GM23338 (cell line): ENCODE results near the gene UGGT2. TPM values are rescaled to one million over a fixed set of nuclear protein-coding genes. Genes with fewer than 3 reads are reported as not detected.

ENCODE experiments used
- ATAC-seq: fragments of 200-7000 bp; cut with Tn5 transposase; 3 replicates; pipeline ENCODE4 v1.9.1; 2020
- DNase-seq: peaks from one replicate; pipeline ENCODE4 v3.0.0-alpha.2; 2015; ENCODE audit warnings: low spot score
- H2AFZ ChIP-seq: fragments of 200-600 bp; sonication (generic); 2 replicates; pipeline ENCODE4 v1.8.0; 2016; ENCODE audit warnings: antibody characterized with exemption, mild to moderate bottlenecking, moderate library complexity
- H3F3A ChIP-seq: fragments of 200-600 bp; sonication (generic); replicated peaks from 2 replicates; pipeline ENCODE4 v1.8.0; 2017; ENCODE audit warnings: antibody characterized with exemption, mixed run types, low read depth
- H3K27ac ChIP-seq: fragments of 200-600 bp; sonication (generic); 2 replicates; pipeline ENCODE4 v1.6.1; 2016; ENCODE audit warnings: low read depth
- H3K27me3 ChIP-seq: fragments of 200-600 bp; sonication (generic); 2 replicates; pipeline ENCODE4 v1.8.0; 2016; ENCODE audit warnings: mild to moderate bottlenecking, mixed run types, moderate library complexity; ENCODE audit not compliant: insufficient read depth
- H3K36me3 ChIP-seq: fragments of 200-600 bp; sonication (generic); 2 replicates; pipeline ENCODE4 v1.8.0; 2016; ENCODE audit warnings: mild to moderate bottlenecking; ENCODE audit not compliant: insufficient read depth
- H3K4me1 ChIP-seq: fragments of 200-600 bp; sonication (generic); 2 replicates; pipeline ENCODE4 v1.8.0; 2016; ENCODE audit warnings: mild to moderate bottlenecking, moderate library complexity; ENCODE audit not compliant: insufficient read depth
- H3K4me2 ChIP-seq: fragments of 200-600 bp; sonication (generic); 2 replicates; pipeline ENCODE4 v1.7.1; 2017; ENCODE audit warnings: mixed run types
- H3K4me3 ChIP-seq: fragments of 200-600 bp; sonication (generic); 2 replicates; pipeline ENCODE4 v1.6.1; 2016; ENCODE audit warnings: mixed run types
- H3K79me2 ChIP-seq: fragments of 200-600 bp; sonication (generic); replicated peaks from 2 replicates; pipeline ENCODE4 v1.8.0; 2017; ENCODE audit warnings: mild to moderate bottlenecking; ENCODE audit not compliant: insufficient read depth
- H3K9me2 ChIP-seq: fragments of 200-600 bp; sonication (generic); 2 replicates; pipeline ENCODE4 v1.8.0; 2017; ENCODE audit not compliant: insufficient read depth
- H4K20me1 ChIP-seq: fragments of 200-600 bp; sonication (generic); replicated peaks from 2 replicates; pipeline ENCODE4 v1.8.0; 2017; ENCODE audit warnings: mild to moderate bottlenecking; ENCODE audit not compliant: insufficient read depth
- H3K27ac Mint-ChIP-seq: 2 replicates; pipeline ENCODE4 v1.8.0; 2020; ENCODE audit warnings: inconsistent platforms, mild to moderate bottlenecking, moderate library complexity, mixed read lengths
- H3K27me3 Mint-ChIP-seq: 3 replicates; pipeline ENCODE4 v1.8.0; 2022; ENCODE audit warnings: low read depth, mild to moderate bottlenecking, moderate library complexity, mixed read lengths, inconsistent platforms; ENCODE audit not compliant: insufficient read depth, poor library complexity
- H3K36me3 Mint-ChIP-seq: 3 replicates; pipeline ENCODE4 v1.8.0; 2021; ENCODE audit warnings: low read depth, mild to moderate bottlenecking, inconsistent platforms, moderate library complexity, mixed read lengths
- H3K4me1 Mint-ChIP-seq: 3 replicates; pipeline ENCODE4 v1.8.0; 2020; ENCODE audit warnings: mild to moderate bottlenecking, inconsistent platforms, mixed read lengths
- H3K4me3 Mint-ChIP-seq: 3 replicates; pipeline ENCODE4 v1.8.0; 2021; ENCODE audit warnings: moderate library complexity, mild to moderate bottlenecking, inconsistent platforms, mixed read lengths
- H3K9me3 Mint-ChIP-seq: 3 replicates; pipeline ENCODE4 v1.8.0; 2020; ENCODE audit warnings: moderate library complexity, mild to moderate bottlenecking, inconsistent platforms, mixed read lengths
- CREB1 ChIP-seq: fragments of 250-450 bp; sonication (Bioruptor Pico); IDR thresholded peaks from 2 replicates; pipeline ENCODE4 v1.5.0; 2020; ENCODE audit warnings: low read depth, mild to moderate bottlenecking, moderate library complexity
- EZH2 ChIP-seq: fragments of 200-600 bp; sonication (generic); IDR thresholded peaks from one replicate; pipeline ENCODE4 v1.8.0; 2017; ENCODE audit warnings: antibody characterized with exemption, mild to moderate bottlenecking, low read depth; ENCODE audit not compliant: unreplicated experiment
- EZH2phosphoT487 ChIP-seq: fragments of 200-600 bp; sonication (generic); IDR thresholded peaks from one replicate; pipeline ENCODE4 v1.8.1; 2018; ENCODE audit warnings: antibody characterized with exemption; ENCODE audit not compliant: unreplicated experiment
- JUNB ChIP-seq: IDR thresholded peaks from one replicate; pipeline ENCODE4 v1.6.1; 2016; ENCODE audit warnings: antibody characterized with exemption; ENCODE audit not compliant: unreplicated experiment
- NANOG ChIP-seq: IDR thresholded peaks from 2 replicates; pipeline ENCODE4 v1.6.1; 2016; ENCODE audit warnings: antibody characterized with exemption, borderline replicate concordance
- POLR2AphosphoS5 ChIP-seq: IDR thresholded peaks from 2 replicates; pipeline ENCODE4 v1.6.1; 2016; ENCODE audit warnings: antibody characterized with exemption, low read depth
- STAT1 ChIP-seq: IDR thresholded peaks from one replicate; pipeline ENCODE4 v1.6.1; 2016; ENCODE audit warnings: antibody characterized with exemption; ENCODE audit not compliant: unreplicated experiment
- ZNF114 ChIP-seq: fragments of 250-450 bp; sonication (Bioruptor Pico); IDR thresholded peaks from 2 replicates; pipeline ENCODE4 v1.5.0; 2020; ENCODE audit warnings: mild to moderate bottlenecking, moderate library complexity
- ZNF331 ChIP-seq: fragments of 250-450 bp; sonication (Bioruptor Pico); IDR thresholded peaks from 2 replicates; pipeline ENCODE4 v1.5.0; 2020; ENCODE audit warnings: low read depth, mild to moderate bottlenecking, moderate library complexity
- polyA plus RNA-seq: library from polyadenylated mRNA; unstranded; fragments of >200 nt; fragmentation: Nextera tagmentation; extraction: Ambion mirVana; gene quantifications from 2 replicates; pipeline ENCODE4 v1.2.1, GENCODE V29; 2016
- total RNA-seq: library from RNA; depleted of rRNA; stranded (reverse); fragments of >200 nt; shearing (Covaris generic); gene quantifications from 2 replicates; pipeline ENCODE4 v1.2.3, GENCODE V29; 2014
- TF ChIP-seq, protein P1 (sequence below): IDR thresholded peaks from one replicate; pipeline ENCODE4 v1.6.1; 2018; ENCODE audit warnings: antibody characterized with exemption; ENCODE audit not compliant: unreplicated experiment
- TF ChIP-seq, protein P2 (sequence below): fragments of 250-450 bp; sonication (Bioruptor Pico); IDR thresholded peaks from 2 replicates; pipeline ENCODE4 v1.5.0; 2020; ENCODE audit warnings: mild to moderate bottlenecking, moderate library complexity
- TF ChIP-seq, protein P3 (sequence below), 2 experiments: fragments of 200-600 bp in 1 of 2; sonication (generic) in 1 of 2; conservative IDR thresholded peaks; 2 replicates each; pipeline versions ENCODE4 v1.5.1 to v1.6.1; 2016 to 2017; ENCODE audit warnings: antibody characterized with exemption in 2 of 2, low read depth in 2 of 2, mild to moderate bottlenecking in 2 of 2, moderate library complexity in 1 of 2
- TF ChIP-seq, protein P4 (sequence below): IDR thresholded peaks from 2 replicates; pipeline ENCODE4 v1.6.1; 2016; ENCODE audit warnings: antibody characterized with exemption

Gene UGGT2
- total and polyA plus RNA-seq, 2 experiments from 2014 or later, result 44.0 to 60.5 TPM

DNA sequence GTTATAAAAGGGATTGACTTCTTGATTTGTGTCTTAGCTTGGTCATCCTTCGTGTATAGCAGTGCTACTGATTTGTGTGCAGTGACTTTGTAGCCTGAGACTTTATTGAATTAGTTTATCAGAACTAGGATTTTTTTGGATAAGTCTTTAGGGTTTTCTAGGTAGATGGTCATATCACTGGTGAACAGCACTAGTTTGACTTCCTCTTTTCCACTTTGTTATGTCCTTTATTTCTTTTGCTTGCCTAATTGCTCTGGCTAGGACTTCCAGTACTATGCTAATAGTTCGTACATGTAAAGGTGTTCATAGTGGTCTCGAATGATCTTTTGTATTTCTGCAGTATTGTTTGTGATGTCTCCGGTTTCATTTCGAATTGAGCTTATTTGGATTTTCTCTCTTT is 230.9 kb downstream of the UGGT2 start:
- Histone ChIP-seq H3K4me1 (no peaks in the 10 kb centered on the region), H3K79me2 (no peaks in the 10 kb centered on the region), H3K4me2 (no peak overlapping the region), H3K36me3 (0 out of 2 replicates have a peak, but pooled peaks cover 4% of the 10 kb centered on the region), H3K27me3 (no peaks in the 10 kb centered on the region), H2AFZ (no peak overlapping the region), H4K20me1 (no peaks in the 10 kb centered on the region; the same call in 1 of the 2 replicates), H3K27ac (no peak overlapping the region), H3K4me3 (no peak overlapping the region), H3K9me2 (no peaks in the 10 kb centered on the region), H3F3A (no peaks in the 10 kb centered on the region)
- H3K4me1 Mint-ChIP-seq, result no peaks in the 10 kb centered on the region
- peaks cover 14% of the 10 kb centered on the region; the same call in 2 of the 3 replicates for H3K36me3 Mint-ChIP-seq
- H3K27me3 Mint-ChIP-seq, result no peaks in the 10 kb centered on the region
- no peak overlapping the region for H3K4me3 Mint-ChIP-seq
- ATAC-seq (no peak), DNase-seq (no peak)
- TF ChIP-seq, protein P1, sequence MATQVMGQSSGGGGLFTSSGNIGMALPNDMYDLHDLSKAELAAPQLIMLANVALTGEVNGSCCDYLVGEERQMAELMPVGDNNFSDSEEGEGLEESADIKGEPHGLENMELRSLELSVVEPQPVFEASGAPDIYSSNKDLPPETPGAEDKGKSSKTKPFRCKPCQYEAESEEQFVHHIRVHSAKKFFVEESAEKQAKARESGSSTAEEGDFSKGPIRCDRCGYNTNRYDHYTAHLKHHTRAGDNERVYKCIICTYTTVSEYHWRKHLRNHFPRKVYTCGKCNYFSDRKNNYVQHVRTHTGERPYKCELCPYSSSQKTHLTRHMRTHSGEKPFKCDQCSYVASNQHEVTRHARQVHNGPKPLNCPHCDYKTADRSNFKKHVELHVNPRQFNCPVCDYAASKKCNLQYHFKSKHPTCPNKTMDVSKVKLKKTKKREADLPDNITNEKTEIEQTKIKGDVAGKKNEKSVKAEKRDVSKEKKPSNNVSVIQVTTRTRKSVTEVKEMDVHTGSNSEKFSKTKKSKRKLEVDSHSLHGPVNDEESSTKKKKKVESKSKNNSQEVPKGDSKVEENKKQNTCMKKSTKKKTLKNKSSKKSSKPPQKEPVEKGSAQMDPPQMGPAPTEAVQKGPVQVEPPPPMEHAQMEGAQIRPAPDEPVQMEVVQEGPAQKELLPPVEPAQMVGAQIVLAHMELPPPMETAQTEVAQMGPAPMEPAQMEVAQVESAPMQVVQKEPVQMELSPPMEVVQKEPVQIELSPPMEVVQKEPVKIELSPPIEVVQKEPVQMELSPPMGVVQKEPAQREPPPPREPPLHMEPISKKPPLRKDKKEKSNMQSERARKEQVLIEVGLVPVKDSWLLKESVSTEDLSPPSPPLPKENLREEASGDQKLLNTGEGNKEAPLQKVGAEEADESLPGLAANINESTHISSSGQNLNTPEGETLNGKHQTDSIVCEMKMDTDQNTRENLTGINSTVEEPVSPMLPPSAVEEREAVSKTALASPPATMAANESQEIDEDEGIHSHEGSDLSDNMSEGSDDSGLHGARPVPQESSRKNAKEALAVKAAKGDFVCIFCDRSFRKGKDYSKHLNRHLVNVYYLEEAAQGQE, result no peak
- TF ChIP-seq CREB1 (CRISPR knock-in tag) (no peak), EZH2phosphoT487 (no peak), STAT1 (no peak), JUNB (no peak), ZNF331 (CRISPR knock-in tag) (no peak), EZH2 (no peak), NANOG (no peak), POLR2AphosphoS5 (no peak), ZNF114 (CRISPR knock-in tag) (no peak)
- TF ChIP-seq, protein P2, sequence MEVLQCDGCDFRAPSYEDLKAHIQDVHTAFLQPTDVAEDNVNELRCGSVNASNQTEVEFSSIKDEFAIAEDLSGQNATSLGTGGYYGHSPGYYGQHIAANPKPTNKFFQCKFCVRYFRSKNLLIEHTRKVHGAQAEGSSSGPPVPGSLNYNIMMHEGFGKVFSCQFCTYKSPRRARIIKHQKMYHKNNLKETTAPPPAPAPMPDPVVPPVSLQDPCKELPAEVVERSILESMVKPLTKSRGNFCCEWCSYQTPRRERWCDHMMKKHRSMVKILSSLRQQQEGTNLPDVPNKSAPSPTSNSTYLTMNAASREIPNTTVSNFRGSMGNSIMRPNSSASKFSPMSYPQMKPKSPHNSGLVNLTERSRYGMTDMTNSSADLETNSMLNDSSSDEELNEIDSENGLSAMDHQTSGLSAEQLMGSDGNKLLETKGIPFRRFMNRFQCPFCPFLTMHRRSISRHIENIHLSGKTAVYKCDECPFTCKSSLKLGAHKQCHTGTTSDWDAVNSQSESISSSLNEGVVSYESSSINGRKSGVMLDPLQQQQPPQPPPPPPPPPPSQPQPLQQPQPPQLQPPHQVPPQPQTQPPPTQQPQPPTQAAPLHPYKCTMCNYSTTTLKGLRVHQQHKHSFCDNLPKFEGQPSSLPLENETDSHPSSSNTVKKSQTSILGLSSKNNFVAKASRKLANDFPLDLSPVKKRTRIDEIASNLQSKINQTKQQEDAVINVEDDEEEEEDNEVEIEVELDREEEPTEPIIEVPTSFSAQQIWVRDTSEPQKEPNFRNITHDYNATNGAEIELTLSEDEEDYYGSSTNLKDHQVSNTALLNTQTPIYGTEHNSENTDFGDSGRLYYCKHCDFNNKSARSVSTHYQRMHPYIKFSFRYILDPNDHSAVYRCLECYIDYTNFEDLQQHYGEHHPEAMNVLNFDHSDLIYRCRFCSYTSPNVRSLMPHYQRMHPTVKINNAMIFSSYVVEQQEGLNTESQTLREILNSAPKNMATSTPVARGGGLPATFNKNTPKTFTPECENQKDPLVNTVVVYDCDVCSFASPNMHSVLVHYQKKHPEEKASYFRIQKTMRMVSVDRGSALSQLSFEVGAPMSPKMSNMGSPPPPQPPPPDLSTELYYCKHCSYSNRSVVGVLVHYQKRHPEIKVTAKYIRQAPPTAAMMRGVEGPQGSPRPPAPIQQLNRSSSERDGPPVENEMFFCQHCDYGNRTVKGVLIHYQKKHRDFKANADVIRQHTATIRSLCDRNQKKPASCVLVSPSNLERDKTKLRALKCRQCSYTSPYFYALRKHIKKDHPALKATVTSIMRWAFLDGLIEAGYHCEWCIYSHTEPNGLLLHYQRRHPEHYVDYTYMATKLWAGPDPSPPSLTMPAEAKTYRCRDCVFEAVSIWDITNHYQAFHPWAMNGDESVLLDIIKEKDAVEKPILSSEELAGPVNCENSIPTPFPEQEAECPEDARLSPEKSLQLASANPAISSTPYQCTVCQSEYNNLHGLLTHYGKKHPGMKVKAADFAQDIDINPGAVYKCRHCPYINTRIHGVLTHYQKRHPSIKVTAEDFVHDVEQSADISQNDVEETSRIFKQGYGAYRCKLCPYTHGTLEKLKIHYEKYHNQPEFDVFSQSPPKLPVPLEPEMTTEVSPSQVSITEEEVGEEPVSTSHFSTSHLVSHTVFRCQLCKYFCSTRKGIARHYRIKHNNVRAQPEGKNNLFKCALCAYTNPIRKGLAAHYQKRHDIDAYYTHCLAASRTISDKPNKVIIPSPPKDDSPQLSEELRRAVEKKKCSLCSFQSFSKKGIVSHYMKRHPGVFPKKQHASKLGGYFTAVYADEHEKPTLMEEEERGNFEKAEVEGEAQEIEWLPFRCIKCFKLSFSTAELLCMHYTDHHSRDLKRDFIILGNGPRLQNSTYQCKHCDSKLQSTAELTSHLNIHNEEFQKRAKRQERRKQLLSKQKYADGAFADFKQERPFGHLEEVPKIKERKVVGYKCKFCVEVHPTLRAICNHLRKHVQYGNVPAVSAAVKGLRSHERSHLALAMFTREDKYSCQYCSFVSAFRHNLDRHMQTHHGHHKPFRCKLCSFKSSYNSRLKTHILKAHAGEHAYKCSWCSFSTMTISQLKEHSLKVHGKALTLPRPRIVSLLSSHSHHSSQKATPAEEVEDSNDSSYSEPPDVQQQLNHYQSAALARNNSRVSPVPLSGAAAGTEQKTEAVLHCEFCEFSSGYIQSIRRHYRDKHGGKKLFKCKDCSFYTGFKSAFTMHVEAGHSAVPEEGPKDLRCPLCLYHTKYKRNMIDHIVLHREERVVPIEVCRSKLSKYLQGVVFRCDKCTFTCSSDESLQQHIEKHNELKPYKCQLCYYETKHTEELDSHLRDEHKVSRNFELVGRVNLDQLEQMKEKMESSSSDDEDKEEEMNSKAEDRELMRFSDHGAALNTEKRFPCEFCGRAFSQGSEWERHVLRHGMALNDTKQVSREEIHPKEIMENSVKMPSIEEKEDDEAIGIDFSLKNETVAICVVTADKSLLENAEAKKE (CRISPR knock-in tag), result no peak
- TF ChIP-seq, protein P3, sequence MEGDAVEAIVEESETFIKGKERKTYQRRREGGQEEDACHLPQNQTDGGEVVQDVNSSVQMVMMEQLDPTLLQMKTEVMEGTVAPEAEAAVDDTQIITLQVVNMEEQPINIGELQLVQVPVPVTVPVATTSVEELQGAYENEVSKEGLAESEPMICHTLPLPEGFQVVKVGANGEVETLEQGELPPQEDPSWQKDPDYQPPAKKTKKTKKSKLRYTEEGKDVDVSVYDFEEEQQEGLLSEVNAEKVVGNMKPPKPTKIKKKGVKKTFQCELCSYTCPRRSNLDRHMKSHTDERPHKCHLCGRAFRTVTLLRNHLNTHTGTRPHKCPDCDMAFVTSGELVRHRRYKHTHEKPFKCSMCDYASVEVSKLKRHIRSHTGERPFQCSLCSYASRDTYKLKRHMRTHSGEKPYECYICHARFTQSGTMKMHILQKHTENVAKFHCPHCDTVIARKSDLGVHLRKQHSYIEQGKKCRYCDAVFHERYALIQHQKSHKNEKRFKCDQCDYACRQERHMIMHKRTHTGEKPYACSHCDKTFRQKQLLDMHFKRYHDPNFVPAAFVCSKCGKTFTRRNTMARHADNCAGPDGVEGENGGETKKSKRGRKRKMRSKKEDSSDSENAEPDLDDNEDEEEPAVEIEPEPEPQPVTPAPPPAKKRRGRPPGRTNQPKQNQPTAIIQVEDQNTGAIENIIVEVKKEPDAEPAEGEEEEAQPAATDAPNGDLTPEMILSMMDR (conservative IDR thresholded peaks at IDR 0.05; ENCODE audit: low read depth in 2 of 2), result no peak
- TF ChIP-seq, protein P4, sequence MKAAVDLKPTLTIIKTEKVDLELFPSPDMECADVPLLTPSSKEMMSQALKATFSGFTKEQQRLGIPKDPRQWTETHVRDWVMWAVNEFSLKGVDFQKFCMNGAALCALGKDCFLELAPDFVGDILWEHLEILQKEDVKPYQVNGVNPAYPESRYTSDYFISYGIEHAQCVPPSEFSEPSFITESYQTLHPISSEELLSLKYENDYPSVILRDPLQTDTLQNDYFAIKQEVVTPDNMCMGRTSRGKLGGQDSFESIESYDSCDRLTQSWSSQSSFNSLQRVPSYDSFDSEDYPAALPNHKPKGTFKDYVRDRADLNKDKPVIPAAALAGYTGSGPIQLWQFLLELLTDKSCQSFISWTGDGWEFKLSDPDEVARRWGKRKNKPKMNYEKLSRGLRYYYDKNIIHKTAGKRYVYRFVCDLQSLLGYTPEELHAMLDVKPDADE, result no peak
- H3K27ac Mint-ChIP-seq, result no peak overlapping the region
- H3K9me3 Mint-ChIP-seq, result peaks cover 5% of the 10 kb centered on the region
